Measurements from ENCODE around the gene ZDHHC8.
"Not testable (repeated sequence)": the region's sequence is repeated elsewhere in the genome, so short reads cannot be mapped to it uniquely, and the experiment has no call there.

Gene ZDHHC8

DNA sequence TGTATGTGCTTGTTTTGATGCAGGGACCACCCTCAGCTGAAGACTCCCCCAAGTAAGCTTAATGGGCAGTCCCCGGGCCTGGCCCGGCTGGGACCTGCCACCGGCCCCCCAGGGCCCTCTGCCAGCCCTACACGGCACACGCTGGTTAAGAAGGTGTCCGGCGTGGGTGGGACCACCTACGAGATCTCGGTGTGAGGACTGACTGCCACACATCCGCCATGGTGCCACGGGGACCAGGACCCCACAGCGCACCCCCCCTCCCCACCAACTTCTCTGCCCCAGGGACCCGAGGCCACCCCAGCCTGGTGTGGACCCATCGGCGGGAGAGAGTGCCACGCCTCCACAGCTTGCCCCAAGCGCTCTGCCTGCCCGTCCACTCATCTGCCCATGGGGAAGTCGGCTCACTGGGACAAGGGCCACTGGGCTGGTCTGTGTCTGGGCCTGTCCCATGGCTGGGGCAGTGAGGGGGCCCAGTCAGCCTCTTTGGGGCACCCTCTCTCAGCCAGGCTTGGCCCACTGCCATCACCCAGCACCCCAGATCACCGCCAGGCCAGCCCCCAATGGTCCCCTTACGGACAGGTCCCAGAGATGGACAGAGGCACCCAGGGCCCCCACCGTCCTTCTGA lies 13.7 kb downstream of the ZDHHC8 start:
- no peak for DNase-seq

DNA sequence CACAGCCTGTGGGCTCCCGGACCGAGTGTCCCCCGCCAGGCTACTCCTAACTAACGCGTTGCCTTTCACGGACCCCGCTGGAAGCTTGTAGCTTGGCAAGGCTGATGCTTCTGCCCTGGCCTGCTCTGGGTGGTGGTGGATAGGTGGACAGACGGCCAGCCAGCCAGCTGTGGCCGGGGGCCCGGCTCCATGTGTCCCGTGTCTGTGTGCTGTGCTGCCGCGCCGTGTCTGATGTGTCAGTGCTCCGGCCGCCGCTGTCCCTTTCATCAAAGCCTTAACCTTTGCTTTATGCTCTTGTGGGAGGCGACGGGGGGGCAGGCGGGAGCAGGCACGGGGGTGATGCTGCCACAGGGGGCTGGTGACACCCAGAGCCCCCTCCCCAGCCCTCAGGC lies 14.2 kb downstream of the ZDHHC8 start:
- no peak for DNase-seq

DNA sequence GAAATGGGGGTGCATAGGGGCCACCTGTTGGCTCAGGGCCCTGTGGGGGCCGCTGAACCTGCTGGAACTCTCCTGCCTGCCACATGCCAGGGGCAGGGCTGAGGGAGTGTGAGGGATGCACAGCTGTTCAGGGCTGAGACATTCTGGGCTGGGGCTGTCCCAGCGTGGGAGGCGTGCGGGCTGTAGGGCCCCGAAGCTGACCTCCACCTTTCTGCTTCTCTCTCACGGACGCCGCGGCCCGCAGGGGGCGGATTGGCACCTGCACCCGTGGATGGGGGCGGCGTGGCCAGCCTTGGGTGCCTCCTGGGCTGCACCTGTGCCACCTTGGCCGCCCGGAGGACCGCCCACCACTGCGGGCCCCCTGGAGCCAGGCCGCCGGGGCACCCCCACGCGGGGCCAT lies 15.2 kb downstream of the ZDHHC8 start:
- no peak for DNase-seq

DNA sequence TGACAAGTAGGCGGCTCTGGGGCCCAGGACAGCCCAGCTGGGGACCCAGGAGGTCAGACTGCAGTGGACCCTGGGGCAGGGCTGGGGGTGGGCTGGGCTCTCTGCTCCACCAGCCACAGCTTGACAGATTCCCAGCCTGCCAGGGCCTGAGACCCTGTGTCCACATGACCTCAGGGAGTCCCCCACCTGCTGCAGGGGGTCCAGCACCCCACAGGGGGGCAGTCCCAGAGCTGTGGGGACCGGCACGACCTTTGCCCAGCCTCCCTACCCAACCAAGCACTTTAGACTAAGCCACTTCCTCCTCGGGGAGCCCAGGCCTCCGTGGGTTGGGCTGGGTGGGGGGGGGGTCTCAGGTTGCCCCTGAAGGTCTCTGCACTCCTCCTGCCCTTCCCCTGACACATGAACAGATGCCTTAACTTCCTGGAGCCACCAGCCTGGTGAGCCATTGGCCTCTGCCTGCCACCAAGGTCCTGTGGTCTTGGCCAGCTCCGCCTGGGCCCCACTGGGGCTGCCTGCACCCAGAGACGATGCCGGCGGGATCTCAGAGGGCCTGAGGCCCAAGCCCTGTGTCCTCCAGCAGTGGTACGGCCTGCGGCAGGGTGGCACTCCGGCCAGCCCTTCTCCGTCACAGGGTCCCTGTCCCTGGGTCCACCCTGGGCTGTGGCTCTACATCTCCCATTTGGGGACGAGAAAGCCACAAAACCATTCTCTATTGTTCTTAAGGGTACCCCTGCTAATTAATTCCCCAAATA lies 15.8 kb downstream of the ZDHHC8 start:
- no peak for DNase-seq

DNA sequence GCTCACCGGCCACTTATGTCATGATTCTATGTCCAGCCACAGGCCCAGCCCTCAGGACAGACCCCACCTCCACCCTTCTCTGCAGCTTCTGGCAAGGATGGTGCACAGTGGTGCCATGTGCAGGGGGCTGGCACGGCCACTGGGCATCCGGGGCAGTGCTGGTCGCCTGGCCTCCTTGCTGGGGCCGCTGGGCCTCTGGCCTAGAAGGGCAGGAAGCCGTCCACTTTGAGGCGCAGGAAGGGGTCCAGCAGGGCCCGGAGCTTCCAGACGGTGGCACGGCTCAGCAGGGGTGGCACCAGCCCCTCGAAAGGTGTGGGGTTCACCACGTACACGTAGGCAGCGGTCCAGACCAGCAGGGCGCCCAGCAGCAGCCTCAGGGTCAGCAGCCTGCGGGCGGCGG lies 16.8 kb downstream of the ZDHHC8 start:
- no peak for DNase-seq

DNA sequence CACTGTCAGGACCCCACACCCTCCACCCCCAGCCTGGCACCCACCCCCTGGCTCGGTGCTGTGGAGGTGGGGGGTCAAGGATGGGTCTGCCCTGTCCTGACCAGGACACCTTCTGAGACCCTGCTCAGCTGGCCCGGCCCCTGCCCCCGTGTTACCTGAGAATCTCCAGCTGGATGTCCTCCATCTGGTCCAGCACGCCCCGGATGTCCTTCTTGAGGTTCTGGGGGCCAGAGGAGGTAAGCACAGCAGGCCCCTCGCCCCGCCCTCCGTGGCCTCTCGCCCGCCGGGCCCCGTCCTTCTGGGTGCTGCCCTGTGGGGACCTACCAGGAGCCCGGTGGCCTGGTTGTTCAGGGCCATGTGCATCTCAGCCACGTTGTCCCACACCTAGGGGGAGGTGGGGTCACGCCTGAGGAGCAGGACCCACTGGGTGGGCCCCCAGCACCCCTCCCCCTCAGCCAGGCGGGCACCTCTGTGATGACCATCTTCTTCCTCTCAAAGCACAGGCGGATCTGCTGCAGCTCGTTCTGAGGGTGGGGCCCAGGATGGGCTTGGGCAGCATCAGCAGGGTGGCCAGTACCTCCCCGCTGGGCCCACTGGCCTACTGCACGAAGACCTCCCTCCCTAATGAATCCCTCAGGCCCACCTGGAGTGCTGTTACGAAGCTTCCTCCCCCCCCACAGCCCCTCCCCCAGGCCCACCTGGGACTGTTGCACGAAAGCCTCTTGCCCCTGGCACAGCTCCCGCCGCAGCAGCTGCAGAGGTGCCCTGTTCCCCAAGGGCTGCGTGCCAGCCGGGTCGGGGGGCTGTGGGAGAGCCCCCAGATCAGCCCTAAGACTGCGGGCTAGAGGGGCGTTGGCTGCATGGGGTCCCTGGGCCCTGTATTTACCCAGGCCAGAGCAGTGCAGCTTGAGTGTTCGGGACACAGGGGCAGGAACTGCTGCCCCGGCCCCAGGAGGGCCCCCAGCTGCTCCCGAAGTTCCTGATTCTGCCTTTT lies 17.9 kb downstream of the ZDHHC8 start:
- no peak for DNase-seq

- DNase-seq: no peak
Measured at GRCh38 chr22:20150381-20151275, 19.0 kb downstream of the ZDHHC8 start, which contains the start of gene CCDC188. CCDC188 (minus strand) TSS chr22:20151055; CDS start chr22:20150986, 69 bp downstream.

- DNase-seq: no peak
Measured at GRCh38 chr22:20151276-20151588, 19.6 kb downstream of the ZDHHC8 start.

- no peak for DNase-seq
Measured at GRCh38 chr22:20152464-20152890, 20.9 kb downstream of the ZDHHC8 start.

DNA sequence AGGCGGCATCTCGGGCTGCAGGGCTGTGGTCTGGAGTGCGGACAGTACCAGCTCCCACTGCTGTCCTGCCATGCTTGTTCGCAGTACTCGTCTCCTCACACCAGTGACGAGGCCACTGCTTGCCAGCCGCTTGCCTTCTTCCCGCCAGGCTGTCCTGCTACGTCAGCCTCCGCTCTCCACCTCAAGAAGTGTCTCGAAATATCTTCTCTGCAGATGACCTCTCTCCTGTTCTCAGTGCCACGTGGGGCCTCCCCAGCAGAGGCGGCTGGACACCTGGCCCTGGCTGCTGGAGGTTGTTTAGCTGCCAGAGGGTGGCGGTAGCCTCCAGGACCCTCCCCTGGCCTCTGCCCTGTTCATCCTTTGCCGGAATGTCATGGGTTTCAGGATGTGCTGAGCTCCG lies 22.3 kb downstream of the ZDHHC8 start:
- DNase-seq: no peak

DNA sequence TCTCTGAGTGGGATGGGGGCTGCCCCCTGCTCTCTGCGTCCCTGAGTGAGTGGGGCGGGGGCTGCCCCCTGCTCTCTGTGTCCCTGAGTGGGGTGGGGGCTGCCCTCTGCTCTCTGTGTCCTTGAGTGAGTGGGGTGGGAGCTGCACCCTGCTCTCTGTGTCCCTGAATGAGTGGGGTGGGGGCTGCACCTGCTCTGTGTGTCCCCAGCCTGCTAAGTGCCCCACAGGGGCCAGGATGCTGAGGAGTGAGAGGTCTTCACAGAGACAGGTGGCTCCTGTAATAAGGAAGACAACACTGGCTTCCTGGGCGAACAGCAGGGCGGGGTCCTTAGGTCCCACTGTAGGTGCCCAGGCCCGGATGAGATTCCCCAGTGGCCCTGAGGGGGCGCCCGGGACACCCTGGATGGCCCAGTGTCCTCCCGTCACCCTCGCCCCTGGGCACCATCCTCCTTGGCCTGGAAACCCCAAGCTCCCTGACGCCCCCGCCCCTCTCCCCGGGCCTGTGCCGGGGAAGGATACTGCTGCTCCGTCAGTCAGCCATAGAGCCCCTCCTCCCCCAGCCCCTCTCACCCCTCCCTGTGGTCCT lies 23.1 kb downstream of the ZDHHC8 start:
- DNase-seq: no peak

DNA sequence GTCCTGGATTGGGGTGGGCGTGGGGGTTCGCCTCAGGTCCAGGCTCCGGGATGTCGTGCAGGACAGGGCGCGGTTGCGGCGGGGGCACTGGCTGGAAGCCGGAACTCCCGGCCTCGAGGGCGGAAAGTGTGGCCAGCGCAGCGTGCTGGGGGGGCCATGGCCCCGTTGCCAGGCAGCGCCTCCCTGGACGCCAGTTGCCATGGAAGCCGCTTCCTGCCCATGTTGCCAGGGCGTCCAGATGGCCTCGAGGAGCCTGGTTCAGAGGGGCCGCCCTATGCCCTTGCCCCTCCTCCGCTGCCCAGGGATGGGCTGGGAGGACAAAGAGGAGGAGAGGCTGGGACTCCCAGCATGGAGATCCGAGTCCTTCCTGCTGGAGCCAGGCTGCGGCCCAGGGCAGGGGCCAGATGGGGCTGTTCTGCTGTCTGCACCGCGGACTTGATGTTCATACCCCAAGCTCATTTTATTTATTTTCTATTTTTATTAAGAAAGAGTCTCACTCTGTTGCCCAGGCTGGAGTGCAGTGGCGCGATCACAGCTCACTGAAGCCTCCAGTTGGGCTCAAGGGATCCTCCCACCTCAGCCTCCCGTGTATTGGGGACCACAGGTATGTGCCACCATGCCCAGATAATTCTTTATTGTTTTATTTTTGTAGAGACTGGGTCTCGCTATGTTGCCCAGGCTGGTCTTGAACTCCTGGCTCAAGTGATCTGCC lies 23.9 kb downstream of the ZDHHC8 start:
- no peak for DNase-seq

DNA sequence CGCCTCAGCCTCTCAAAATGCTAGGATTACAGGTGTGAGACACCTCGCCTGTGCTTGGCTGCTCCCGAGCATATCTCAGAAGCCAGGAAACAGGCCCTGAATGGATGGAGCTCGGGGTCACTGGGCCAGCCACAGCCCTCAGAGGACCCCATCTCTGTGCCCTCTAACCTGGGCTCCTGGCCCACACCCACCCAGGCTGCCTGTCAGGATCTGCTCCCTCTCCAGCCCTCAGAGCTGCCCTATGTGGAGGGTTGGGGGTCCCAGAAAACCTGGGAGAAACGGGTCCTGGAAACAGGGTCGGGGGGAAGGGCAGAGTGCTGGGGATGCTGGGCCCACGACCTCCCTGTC lies 24.4 kb downstream of the ZDHHC8 start:
- DNase-seq: no peak

DNA sequence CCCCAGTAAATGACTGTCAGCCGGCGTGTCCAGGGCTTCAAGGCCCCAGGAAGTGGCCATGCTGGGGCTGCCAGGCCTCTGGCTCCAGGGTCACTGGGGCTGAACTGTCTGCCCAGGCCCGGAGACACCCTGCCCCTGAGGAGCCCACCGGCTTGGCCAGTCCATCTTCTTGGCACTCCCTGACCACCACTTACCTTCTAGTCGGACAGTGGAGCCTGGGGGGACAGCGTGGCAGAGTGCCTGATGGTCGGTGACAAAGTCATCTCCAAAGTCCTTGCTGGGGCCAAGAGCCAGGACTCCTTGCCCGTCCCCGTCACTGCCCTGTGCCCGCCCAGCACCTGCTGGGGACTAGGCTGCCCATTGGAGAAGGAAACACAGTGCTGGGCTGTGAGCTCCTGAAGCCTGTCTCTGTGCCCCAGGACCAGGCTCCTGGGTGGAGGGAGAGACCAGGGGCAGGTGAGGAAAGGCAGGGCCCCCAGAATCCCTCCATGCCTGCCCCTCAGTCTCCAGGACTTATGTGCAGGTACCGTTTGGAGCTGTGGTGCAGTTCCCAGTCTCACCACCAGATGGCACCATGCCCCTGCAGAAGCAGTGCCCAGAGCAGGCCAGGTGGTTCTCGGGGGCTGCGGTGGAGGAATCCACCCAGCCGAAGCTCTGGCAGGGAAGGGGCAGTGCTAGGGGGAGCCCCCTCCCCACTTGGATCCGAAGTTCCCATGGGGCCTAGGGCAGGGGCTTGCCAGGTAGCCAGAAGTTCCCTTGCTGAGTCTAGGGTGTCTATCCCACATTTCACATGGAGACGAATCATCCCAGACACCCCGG lies 25.2 kb downstream of the ZDHHC8 start:
- DNase-seq: peak; percentile 49

- DNase-seq: no peak
Measured at GRCh38 chr22:20157430-20158183, 26.0 kb downstream of the ZDHHC8 start.

DNA sequence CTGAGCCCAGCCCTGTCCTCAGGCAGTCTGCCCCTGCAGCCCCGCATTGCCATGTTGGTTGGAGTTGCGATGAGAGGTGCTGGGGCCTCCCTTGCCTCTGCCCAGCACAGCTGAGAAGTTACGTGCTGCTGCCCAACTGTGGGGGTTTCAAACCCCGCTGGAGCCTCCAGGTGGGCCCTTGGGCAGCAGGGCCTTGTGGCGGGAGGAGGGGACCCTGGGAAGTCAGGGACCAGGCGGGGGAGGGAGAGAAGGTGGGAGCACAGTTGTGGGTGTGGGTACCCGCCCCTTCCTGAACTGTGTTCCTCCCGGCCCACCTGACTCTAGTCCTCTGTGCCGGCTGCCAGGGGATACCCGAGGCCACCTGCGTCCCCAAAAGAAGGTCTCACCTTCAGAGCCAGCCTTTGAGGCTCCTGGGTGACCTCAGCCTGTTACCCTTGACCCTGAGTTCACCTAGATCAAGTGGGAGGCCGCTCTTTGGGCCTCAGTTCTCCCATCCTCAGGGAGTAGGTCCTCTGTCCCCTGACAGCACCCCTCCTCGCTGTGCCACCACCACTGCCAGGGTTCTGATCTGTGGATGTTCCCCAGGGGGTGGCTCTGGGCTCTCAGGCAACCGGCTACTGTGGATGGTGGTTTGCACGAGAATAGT lies 26.9 kb downstream of the ZDHHC8 start:
- DNase-seq: no peak

- DNase-seq: no peak
Measured at GRCh38 chr22:20159076-20159475, 27.5 kb downstream of the ZDHHC8 start.

- DNase-seq: not testable (repeated sequence)
Measured at GRCh38 chr22:20159531-20159930, 27.9 kb downstream of the ZDHHC8 start.

DNA sequence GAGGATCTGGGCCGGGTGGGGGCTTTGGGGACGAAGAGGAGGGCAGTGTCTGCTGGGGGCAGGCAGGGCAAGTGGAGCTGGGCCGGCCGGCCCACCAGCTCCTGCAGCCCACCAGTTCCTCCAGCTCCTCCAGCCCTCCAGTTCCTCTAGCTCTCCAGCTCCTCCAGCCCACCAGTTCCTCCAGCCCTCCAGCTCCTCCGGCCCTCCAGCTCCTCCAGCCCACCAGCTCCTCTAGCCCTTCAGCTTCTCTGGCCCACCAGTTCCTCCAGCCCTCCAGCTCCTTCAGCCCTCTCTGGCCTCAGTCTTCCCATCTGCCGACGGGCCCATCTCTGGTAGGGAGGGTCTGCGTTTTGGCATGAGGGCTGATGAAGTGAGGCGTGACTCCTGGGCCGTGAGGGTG lies 28.4 kb downstream of the ZDHHC8 start:
- DNase-seq: no peak
